ENCODE measurements around the gene PLS3.

GRCh38 chrX:115603534-115604074 lies 42.6 kb downstream of the PLS3 start:
- TF ChIP-seq EZH2 (conservative IDR thresholded peaks at IDR 0.05; ENCODE audit: low read depth, low read length) = no peak
- TF ChIP-seq HMG20B (CRISPR knock-in tag; conservative IDR thresholded peaks at IDR 0.05) = no peak
